Progenitor cell of endocrine pancreas (in vitro differentiated cells): Measurements from ENCODE around the gene STEAP3. TPM values are rescaled to one million over a fixed set of nuclear protein-coding genes. Genes with fewer than 3 reads are reported as not detected.

Source experiments
- DNase-seq: peaks from one replicate; pipeline ENCODE4 v3.0.0; 2021; ENCODE audit warnings: low spot score; ENCODE audit not compliant: unreplicated experiment
- H3K27ac Mint-ChIP-seq: 2 replicates; pipeline ENCODE4 v1.8.0; 2021; ENCODE audit warnings: mild to moderate bottlenecking, moderate library complexity, mixed read lengths
- H3K27me3 Mint-ChIP-seq: 2 replicates; pipeline ENCODE4 v1.8.0; 2021; ENCODE audit warnings: mixed read lengths
- H3K36me3 Mint-ChIP-seq: 2 replicates; pipeline ENCODE4 v1.8.0; 2022; ENCODE audit warnings: mixed read lengths; ENCODE audit not compliant: insufficient read depth
- H3K4me1 Mint-ChIP-seq: 2 replicates; pipeline ENCODE4 v1.8.0; 2021; ENCODE audit warnings: low read depth, mixed read lengths
- H3K4me3 Mint-ChIP-seq: 2 replicates; pipeline ENCODE4 v1.8.0; 2021; ENCODE audit warnings: low read depth, mild to moderate bottlenecking, moderate library complexity, mixed read lengths
- H3K9me3 Mint-ChIP-seq: 2 replicates; pipeline ENCODE4 v1.8.0; 2021; ENCODE audit warnings: low read depth, mixed read lengths
- total RNA-seq: library from RNA; stranded (reverse); gene quantifications from 2 replicates; pipeline ENCODE4 v1.2.1, GENCODE V29; 2021
- TF ChIP-seq, protein P1 (sequence below): fragments of 200-600 bp; sonication (generic); IDR thresholded peaks from one replicate; pipeline ENCODE4 v1.5.0; 2021; ENCODE audit warnings: antibody characterized with exemption, mild to moderate bottlenecking; ENCODE audit not compliant: unreplicated experiment

The STEAP3 gene
- total RNA-seq, 1 donor from 2014 or later: 3.9 TPM

DNA sequence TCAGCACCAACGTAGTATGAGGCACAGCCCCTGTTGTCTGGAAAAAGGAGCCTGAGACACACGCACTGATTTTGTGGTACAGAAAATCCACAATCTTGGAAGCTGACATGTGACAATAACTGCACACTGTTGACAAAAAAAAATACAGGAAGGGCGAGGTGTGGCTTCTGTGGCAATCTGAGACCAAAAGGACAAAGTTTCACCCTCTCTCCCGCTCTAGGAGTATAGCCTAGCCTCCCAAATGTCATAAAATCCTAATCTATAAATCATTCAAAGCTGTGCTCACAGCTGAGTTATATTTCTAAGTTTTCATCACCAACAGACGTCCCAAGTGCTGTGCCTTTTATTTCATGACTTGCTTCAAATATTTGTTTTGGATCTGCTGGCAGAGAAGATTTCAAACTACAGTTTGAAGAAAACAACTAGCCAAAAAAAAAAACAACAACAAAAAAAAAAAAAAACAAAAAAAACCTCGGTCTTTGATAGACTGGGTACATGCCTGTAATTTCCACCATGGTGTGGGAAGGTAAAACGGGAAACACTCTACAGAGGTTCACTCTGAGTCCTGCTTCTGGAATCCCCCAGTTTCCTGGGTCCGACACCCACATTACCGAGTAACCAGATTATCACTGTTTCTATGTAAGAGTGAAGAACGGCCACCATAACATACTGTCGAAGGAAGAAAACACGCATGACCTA, 82.0 kb downstream of the STEAP3 start:
- H3K4me1 Mint-ChIP-seq: no peaks in the 10 kb centered on the region
- H3K4me3 Mint-ChIP-seq: no peak overlapping the region
- TF ChIP-seq, protein P1, sequence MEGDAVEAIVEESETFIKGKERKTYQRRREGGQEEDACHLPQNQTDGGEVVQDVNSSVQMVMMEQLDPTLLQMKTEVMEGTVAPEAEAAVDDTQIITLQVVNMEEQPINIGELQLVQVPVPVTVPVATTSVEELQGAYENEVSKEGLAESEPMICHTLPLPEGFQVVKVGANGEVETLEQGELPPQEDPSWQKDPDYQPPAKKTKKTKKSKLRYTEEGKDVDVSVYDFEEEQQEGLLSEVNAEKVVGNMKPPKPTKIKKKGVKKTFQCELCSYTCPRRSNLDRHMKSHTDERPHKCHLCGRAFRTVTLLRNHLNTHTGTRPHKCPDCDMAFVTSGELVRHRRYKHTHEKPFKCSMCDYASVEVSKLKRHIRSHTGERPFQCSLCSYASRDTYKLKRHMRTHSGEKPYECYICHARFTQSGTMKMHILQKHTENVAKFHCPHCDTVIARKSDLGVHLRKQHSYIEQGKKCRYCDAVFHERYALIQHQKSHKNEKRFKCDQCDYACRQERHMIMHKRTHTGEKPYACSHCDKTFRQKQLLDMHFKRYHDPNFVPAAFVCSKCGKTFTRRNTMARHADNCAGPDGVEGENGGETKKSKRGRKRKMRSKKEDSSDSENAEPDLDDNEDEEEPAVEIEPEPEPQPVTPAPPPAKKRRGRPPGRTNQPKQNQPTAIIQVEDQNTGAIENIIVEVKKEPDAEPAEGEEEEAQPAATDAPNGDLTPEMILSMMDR: no peak
- no peaks in the 10 kb centered on the region for H3K36me3 Mint-ChIP-seq
- DNase-seq: no peak
- no peaks in the 10 kb centered on the region for H3K9me3 Mint-ChIP-seq
- no peak overlapping the region for H3K27ac Mint-ChIP-seq
- H3K27me3 Mint-ChIP-seq: peaks cover 5% of the 10 kb centered on the region

DNA sequence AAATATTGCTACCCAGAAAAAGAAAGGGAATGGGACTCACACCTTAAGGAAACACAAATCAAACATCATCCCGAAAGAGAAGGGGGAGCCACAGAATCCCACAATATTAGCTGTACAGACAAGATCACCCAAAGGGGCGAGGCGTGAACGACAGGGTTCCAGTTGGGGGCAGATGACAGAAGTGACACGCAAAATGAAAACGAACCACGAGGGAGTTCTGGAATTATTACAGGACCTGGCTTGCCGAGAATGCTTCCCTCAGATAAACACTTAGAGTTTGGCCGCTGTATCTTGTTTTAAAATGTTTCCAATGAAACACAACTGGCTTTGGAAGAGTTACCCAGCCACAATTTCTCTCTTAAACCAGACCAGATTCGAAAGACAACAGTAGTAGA, 82.6 kb downstream of the STEAP3 start:
- H3K9me3 Mint-ChIP-seq: no peaks in the 10 kb centered on the region
- H3K27me3 Mint-ChIP-seq: peaks cover 5% of the 10 kb centered on the region
- H3K4me3 Mint-ChIP-seq: no peak overlapping the region
- TF ChIP-seq, protein P1: no peak
- H3K4me1 Mint-ChIP-seq: no peaks in the 10 kb centered on the region
- H3K36me3 Mint-ChIP-seq: no peaks in the 10 kb centered on the region
- DNase-seq: no peak
- H3K27ac Mint-ChIP-seq: no peak overlapping the region

DNA sequence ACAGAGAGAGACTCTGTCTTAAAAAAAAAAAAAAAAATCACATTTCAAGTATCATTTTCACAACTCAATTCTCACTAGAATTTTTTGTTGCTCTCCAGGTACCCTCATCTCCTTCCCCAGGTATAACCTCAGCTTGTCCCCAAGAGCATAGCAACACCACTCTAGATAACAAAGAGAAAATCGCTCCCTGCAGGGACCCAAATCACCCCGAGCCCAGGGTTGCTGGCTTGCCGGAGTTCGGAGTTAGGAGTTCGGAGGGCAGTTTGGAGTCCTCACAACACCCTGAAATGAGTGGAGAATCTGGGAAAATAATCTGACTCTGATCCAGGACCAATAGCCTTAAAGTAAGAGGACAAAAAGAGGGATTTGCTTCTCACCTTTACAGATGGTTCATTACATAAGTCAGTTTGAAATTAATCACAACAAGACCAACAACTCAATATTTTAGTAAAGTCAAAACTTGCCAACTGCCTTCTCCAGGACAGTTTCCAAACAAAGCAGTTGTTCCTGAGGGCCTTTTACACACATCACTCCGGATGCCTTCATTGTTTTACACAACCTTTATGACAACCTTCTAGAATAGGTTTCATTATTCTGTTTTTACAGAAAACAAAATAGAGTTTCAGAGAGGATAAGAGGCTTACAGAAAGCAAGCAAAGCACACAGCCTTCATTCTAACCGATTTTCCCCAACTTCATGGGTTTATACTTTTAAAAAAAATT, 83.9 kb downstream of the STEAP3 start:
- no peak for DNase-seq

DNA sequence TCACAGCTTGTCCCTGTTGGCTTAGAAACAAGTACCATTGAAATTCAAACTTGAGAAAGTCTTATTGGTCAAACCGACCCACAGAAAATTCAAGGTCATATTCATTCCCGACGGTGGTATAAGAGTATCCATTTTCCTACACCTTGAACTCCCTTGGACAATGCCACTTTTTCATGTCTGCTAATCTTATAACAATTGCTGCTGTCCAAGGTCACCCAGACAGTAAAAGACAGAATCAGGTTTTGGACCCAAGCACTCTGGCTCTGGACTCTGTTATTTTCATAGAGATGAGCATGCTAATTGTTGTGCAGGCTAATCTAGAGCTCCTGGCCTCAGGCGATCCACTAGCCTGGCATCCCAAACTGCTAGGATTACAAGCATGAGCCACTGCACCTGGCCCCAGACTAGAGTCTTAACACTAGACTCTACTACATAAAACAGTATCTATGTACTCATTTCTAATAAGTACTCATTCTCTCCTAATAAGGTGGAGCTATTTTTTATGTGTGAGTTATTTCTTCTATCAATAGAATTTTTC, 85.2 kb downstream of the STEAP3 start:
- Mint-ChIP-seq H3K27me3 (peaks cover 5% of the 10 kb centered on the region), H3K4me1 (peaks cover 5% of the 10 kb centered on the region), H3K36me3 (no peaks in the 10 kb centered on the region), H3K27ac (no peak overlapping the region), H3K9me3 (no peaks in the 10 kb centered on the region), H3K4me3 (no peak overlapping the region)
- DNase-seq: no peak
- TF ChIP-seq, protein P1: no peak

More for the DNA sequence above, 83.9 kb downstream of the STEAP3 start:
- Mint-ChIP-seq H3K36me3 (no peaks in the 10 kb centered on the region), H3K4me1 (peaks cover 1% of the 10 kb centered on the region), H3K9me3 (no peaks in the 10 kb centered on the region), H3K4me3 (no peak overlapping the region), H3K27me3 (peaks cover 5% of the 10 kb centered on the region), H3K27ac (no peak overlapping the region)
- TF ChIP-seq, protein P1: no peak

DNA sequence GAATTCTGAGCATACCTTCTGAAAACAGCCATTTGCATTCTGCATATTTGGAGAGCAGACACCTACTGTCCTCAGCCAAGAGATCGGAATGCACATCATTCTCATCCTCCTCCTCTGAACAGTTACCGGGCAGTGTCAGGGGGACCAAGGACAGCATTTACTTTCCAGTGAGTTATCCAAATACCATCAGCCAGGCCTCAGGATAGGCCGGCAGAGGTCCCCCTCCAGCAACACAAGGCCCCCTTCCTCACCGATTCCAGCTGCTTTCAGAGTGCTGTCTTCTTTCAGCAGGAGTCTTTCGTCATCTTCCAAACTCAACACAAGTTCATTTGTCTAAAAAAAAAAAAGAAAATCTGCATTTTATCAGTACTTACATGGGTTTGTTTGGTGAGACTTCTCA, 87.7 kb downstream of the STEAP3 start:
- H3K36me3 Mint-ChIP-seq: peaks cover 2% of the 10 kb centered on the region
- H3K27me3 Mint-ChIP-seq: no peaks in the 10 kb centered on the region
- DNase-seq: no peak
- H3K4me3 Mint-ChIP-seq: no peak overlapping the region
- H3K27ac Mint-ChIP-seq: no peak overlapping the region
- peaks cover 11% of the 10 kb centered on the region for H3K4me1 Mint-ChIP-seq
- TF ChIP-seq, protein P1: no peak
- H3K9me3 Mint-ChIP-seq: peaks cover 5% of the 10 kb centered on the region
